Measurements from ENCODE around the gene GPC2. TPM values are rescaled to one million over a fixed set of nuclear protein-coding genes. Genes with fewer than 3 reads are reported as not detected.
A peak's percentile ranks its signal among the peaks of the same experiment; 100 is the strongest.
"Not testable (repeated sequence)": the region's sequence is repeated elsewhere in the genome, so short reads cannot be mapped to it uniquely, and the experiment has no call there.

Gene GPC2
- total RNA-seq = under 1 TPM; 0.16 to 0.77 (median 0.36) TPM
- under 1 TPM; 0.30 to 0.38 (median 0.33) TPM for polyA plus RNA-seq
- long read RNA-seq, donor 1 = 0 reads
- long read RNA-seq, donor 2 = 0 reads

GRCh38 chr7:100177045-100178001, at the start of gene GPC2, which contains the start of gene STAG3:
TSS of gene GPC2 (minus strand) at chr7:100177381. CDS start at chr7:100177199, 182 bp downstream.
TSS of gene STAG3 (plus strand) at chr7:100177918. CDS start at chr7:100180557, 2,639 bp downstream.
- H3K27ac ChIP-seq = no peak within 1 kb of the TSS
- peak; percentile 96 to 97 for DNase-seq
- no peak for TF ChIP-seq CTCF (IDR thresholded peaks at IDR 0.05)
- H3K4me3 ChIP-seq = peak within 1 kb of the TSS; percentile 64
- H3K9me3 ChIP-seq = no peaks in the 10 kb centered on the region
- peaks cover 6% of the 10 kb centered on the region for H3K4me1 ChIP-seq
- 2 to 3% (median 2%) methylated on average over 67 to 78 of the region's 78 CpGs for WGBS, 3 donors
- peaks cover 0 to 21% (median 3%) of the 10 kb centered on the region in 3 donors for H3K27me3 ChIP-seq (ENCODE audit: insufficient read depth in 3 of 3, low read length in 2 of 3)
- peak; percentile 95 to 98 (median 96) for ATAC-seq
- intact Hi-C loops (cut with DNase I) = no loop called here
- no peaks in the 10 kb centered on the region for H3K36me3 ChIP-seq (ENCODE audit: insufficient read depth in 1 of 2, low read depth in 1 of 2)

GRCh38 chr7:100224891-100225290, 47.7 kb upstream of the GPC2 start:
- not testable (repeated sequence) for DNase-seq; H3K4me3 ChIP-seq; H3K4me1 ChIP-seq; H3K27me3 ChIP-seq (ENCODE audit: insufficient read depth in 3 of 3, low read length in 2 of 3); H3K9me3 ChIP-seq; ATAC-seq; H3K27ac ChIP-seq
- intact Hi-C loops (cut with DNase I) = loop anchor here in 1 of 2 donors (5.0 kb wide), 1 partner anchor 648 kb away; no protein-coding TSS in a partner anchor
- H3K36me3 ChIP-seq (ENCODE audit: insufficient read depth in 1 of 2, low read depth in 1 of 2) = peaks cover 0 to 88% of the 10 kb centered on the region in 2 donors
- WGBS, 3 donors = 84 to 85% (median 85%) methylated on average over 6 of the region's 6 CpGs

- 94 to 95% (median 95%) methylated on average over 15 to 17 of the region's 17 CpGs for WGBS, 3 donors
- not testable (repeated sequence) for H3K4me1 ChIP-seq; H3K4me3 ChIP-seq; ATAC-seq; DNase-seq; H3K27ac ChIP-seq; H3K27me3 ChIP-seq (ENCODE audit: insufficient read depth in 3 of 3, low read length in 2 of 3); H3K9me3 ChIP-seq
- peaks cover 0 to 90% of the 10 kb centered on the region in 2 donors for H3K36me3 ChIP-seq (ENCODE audit: insufficient read depth in 1 of 2, low read depth in 1 of 2)
- intact Hi-C loops (cut with DNase I) = loop anchor here in 1 of 2 donors (5.0 kb wide), 1 partner anchor 646 kb away; no protein-coding TSS in a partner anchor
Measured at GRCh38 chr7:100223376-100223927, 46.3 kb upstream of the GPC2 start.

- peaks cover 0 to 84% of the 10 kb centered on the region in 2 donors for H3K36me3 ChIP-seq (ENCODE audit: insufficient read depth in 1 of 2, low read depth in 1 of 2)
- H3K9me3 ChIP-seq = no peaks in the 10 kb centered on the region
- no peak overlapping the region for H3K27ac ChIP-seq
- ATAC-seq (no peak), DNase-seq (no peak)
- TF ChIP-seq CTCF (IDR thresholded peaks at IDR 0.05) = no peak
- H3K4me1 ChIP-seq = no peaks in the 10 kb centered on the region
- intact Hi-C loops (cut with DNase I) = loop anchor here in 1 of 2 donors (5.0 kb wide), 1 partner anchor 645 kb away; no protein-coding TSS in a partner anchor
- no peaks in the 10 kb centered on the region for H3K27me3 ChIP-seq (ENCODE audit: insufficient read depth in 3 of 3, low read length in 2 of 3)
- H3K4me3 ChIP-seq = no peak overlapping the region
- 92 to 96% (median 94%) methylated on average over 12 to 13 of the region's 13 CpGs for WGBS, 3 donors
Measured at GRCh38 chr7:100222445-100223132, 45.4 kb upstream of the GPC2 start.

GRCh38 chr7:100221767-100222444, 44.7 kb upstream of the GPC2 start:
- peaks cover 0 to 78% of the 10 kb centered on the region in 2 donors for H3K36me3 ChIP-seq (ENCODE audit: insufficient read depth in 1 of 2, low read depth in 1 of 2)
- 84 to 91% (median 89%) methylated on average over 14 of the region's 14 CpGs for WGBS, 3 donors
- no peaks in the 10 kb centered on the region for H3K9me3 ChIP-seq
- ATAC-seq (no peak), DNase-seq (no peak)
- no peak for TF ChIP-seq CTCF (IDR thresholded peaks at IDR 0.05)
- no peaks in the 10 kb centered on the region for H3K27me3 ChIP-seq (ENCODE audit: insufficient read depth in 3 of 3, low read length in 2 of 3)
- H3K4me3 ChIP-seq = no peak overlapping the region
- no peak overlapping the region for H3K27ac ChIP-seq
- intact Hi-C loops (cut with DNase I) = loop anchor here in 1 of 2 donors (5.0 kb wide), 1 partner anchor 645 kb away; no protein-coding TSS in a partner anchor
- H3K4me1 ChIP-seq = no peaks in the 10 kb centered on the region
